ENCODE data around the gene KMT2C. TPM values are rescaled to one million over a fixed set of nuclear protein-coding genes. Genes with fewer than 3 reads are reported as not detected.
"Not testable (repeated sequence)": the region's sequence is repeated elsewhere in the genome, so short reads cannot be mapped to it uniquely, and the experiment has no call there.

The KMT2C gene
- polyA plus RNA-seq, 1 donor, result 34.0 TPM

- no peak for DNase-seq (ENCODE audit: low read depth)
These were observed 32.1 kb downstream of the KMT2C start for GRCh38 chr7:152403726-152404125.

GRCh38 chr7:152402384-152403250 is 33.2 kb downstream of the KMT2C start:
- no peak for DNase-seq (ENCODE audit: low read depth)

DNA sequence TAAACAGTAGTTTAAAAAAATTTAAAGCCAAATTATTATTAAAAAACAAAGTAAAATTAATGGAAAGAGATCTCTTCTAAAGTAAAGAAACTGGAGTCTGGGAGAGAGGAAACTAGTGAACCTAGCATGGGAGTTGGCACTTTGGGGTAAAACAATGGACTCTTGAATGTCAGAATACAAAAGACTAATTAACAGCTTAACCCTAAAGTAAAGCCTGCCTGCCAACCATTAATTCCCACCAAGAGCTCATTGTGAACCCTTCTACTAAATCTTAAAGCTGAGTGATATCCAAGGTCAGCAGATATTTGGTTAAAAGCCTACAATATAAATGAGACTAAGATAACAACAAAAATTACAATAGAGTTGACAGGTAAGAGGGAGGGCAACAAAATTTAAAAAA is 36.5 kb downstream of the KMT2C start:
- no peak for DNase-seq (ENCODE audit: low read depth)

- DNase-seq (ENCODE audit: low read depth), result no peak
These were observed 40.7 kb downstream of the KMT2C start for GRCh38 chr7:152395112-152395511.

- DNase-seq (ENCODE audit: low read depth), result not testable (repeated sequence)
These were observed 41.6 kb downstream of the KMT2C start for GRCh38 chr7:152394214-152394613.

DNA sequence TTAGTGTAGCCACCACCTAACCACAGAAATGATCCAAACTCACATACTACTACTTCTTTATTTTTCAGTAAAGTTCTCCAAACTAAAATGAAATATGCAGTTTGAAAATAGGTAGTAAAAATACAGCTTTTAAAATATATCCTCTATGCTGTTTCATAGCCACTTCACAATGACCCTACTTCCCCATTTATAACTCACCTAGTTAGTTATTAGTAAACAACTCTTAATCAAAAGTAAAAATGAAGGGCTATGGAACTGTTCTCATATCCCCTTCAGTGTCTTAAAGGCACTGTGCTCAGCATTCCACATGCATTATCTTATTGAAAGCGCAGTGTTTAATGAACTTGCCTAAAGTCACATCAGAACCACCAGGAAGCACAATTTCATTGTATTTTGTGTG is 43.5 kb downstream of the KMT2C start:
- DNase-seq (ENCODE audit: low read depth), result no peak

DNA sequence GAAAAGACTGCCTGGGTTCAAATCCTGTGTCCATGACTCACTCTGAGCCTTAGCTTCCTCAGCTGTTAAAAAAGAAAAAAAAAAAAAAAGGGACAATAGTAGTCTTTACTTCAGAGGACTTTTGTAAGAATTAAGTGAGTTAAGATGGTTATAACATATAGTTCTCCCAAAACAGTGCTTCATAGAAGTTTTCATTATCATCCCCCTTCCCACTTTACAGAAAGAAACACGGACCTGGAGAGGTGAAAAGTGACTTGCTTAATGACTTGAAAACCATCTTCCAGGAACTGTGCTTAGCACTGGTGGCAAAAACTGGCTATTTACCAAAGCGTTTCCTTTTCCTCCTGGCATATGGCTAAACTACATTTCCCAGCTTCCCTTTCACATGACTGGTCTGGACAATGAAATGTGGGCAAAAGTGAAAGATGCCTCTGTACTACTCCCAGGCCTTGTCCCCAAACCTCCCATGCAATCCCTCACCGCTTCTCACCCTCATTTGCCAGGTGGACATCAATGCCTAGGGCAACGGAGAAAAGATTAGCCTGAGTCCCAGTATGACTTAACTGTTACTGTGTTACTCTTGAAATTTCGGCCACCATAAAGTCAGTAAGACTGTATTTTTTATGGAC is 49.6 kb downstream of the KMT2C start:
- DNase-seq (ENCODE audit: low read depth), result not testable (repeated sequence)

DNA sequence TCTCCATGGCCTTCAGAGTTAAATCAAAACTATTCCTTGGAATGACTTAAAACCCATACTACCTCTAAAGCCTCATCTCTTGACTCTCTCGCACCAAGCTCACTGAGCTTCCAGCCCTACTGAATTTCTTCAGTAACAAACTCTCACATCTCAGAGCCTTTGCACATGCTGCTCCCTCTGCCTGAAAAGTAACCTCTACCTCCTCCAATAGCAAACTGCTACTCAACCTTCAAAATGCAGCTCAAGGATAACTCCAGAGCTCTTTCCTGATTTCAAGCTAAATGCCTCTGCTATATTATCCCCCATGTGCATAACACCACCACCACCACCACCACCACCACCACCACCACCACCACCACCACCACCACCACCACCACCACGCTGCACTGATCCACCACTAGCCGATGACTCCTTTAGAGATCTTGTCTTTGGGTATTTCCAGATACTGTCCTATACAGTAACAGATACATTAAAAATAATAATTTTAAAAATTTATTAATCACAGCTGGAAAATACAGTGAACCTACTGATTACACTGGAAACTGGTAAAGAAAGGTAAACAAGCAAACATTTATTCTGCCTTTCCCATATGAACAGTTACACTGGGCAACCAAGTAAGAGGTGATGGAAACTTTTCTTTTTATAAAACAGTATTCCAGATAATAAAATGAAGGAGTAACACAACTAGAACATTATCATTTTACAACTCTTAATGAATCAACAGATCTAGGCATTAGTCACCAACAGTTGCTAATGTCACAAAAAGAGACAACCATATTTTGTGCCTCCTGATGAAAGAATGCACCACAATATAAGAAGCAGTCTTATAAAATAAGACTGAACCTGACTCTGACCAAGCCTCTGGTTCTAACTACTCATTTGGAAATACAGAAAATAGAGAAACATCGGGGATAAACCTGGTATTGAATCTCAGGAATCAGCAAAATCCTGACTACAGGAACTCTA is 51.3 kb downstream of the KMT2C start:
- not testable (repeated sequence) for DNase-seq (ENCODE audit: low read depth)

- DNase-seq (ENCODE audit: low read depth), result no peak
These were observed 52.2 kb downstream of the KMT2C start for GRCh38 chr7:152383341-152384234.

DNA sequence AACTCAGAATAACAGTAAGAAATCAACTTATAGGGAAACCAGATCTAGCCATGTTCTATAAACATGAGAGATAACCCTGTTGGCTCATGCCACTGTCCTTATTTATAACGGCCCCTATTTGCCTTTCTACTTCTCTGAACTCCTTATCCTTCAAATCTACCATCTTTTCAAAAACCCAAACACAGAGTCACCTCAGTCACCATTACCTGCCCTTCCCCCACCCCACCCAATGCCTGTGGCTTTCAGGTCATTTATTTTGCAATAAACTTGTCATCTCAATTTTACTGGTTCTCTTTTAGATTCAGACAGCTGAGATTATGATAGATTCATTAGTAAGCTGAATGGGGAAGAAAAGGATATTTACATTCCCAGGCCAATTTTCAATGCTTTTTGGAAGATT is 53.6 kb downstream of the KMT2C start:
- no peak for DNase-seq (ENCODE audit: low read depth)

DNA sequence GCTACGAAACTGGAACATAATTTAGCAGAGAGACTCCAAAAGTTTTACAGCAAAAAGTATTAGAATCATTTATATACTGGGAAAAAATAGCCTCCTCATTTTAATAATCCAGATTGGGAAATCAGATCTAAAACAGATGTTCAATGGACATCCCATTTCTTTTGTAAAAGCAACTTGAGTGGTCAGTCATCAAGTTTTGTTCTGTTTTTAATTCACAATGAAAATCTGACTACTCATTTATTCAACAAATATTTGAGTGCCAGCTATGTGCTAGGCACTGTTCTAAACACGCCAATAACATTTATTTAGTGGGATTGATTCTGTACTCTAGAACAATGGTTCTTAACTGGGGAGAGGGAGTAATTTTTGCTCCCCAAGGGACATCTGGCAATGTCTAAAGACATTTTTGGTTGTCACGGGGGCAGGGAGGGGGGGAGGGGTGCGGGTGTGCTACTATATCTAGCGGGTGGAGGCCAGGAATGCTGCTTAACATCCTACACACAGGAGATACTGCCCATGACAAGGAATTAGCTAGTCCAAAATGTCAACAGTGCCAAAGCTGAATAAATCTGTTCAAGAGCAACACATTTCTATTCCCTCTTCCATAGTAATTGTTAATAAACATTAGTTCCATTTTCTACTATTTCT is 54.7 kb downstream of the KMT2C start:
- not testable (repeated sequence) for DNase-seq (ENCODE audit: low read depth)

DNA sequence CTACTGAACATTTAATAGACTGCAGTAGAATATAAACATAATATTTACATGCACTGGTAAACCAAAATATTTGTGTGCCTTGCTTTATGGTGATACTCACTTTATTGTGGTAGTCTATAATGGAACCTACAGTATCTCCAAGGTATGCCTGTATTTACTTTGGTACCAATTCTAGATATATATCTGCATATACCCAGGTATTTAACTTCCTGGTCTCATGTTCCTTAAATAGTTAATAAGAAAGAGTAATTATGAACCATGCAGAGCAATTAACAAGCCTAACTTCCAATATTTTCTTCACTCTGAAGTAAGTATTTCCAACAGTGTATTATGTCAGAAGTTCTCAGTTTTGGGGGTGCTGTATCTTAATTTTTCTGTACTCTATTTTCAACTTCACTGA is 57.3 kb downstream of the KMT2C start:
- DNase-seq (ENCODE audit: low read depth), result not testable (repeated sequence)

DNA sequence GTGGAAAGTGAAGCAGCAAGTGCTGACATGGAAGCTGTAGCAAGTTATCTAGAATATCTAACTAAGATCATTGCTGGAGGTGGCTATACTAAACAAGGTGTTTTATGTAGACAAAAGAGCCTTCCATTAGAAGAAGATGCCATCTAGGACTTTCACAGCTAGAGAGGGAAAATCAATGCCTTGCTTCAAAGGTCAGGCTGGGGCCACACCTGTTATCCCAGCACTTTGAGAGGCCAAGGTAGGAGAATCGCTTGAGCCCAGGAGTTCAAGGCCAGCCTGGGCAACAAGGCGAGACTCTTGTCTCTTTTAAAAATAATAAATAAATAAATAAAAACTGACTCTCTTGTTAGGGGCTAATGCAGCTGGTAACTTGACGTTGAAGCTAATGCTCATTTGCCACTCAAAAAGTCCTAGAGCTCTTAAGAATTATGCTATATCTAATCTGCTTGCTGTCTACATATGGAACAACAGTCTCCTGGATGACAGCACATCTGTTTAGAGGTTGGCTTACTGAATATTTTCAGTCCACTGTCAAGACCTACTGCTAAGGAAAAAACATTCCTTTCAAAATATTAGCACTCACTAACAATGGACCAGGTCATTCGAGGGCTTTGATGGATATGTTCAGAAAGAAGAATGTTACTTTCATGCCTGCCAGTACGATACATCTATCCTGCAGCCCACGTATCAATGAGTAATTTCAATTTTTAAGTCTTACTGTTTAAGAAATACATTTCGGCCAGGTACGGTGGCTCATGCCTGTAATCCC is 58.9 kb downstream of the KMT2C start:
- not testable (repeated sequence) for DNase-seq (ENCODE audit: low read depth)

DNA sequence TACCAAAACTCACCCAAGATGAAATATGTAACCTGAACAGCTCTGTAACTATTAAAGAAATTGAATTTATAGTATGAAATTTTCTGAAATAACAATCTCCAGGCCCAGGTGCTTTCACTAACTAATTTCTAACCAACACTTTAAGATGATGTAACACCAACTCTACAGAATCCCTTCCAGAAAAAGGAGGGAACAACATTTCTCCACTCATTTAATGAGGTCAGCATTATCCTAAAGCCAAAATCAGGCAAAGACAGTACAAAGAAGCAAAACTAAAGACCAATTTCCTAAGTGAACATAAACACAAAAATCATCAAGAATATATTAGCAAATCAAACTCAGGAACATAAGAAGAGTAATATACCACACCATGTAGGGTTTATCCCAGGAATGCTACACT is 65.5 kb downstream of the KMT2C start:
- DNase-seq (ENCODE audit: low read depth), result no peak

DNA sequence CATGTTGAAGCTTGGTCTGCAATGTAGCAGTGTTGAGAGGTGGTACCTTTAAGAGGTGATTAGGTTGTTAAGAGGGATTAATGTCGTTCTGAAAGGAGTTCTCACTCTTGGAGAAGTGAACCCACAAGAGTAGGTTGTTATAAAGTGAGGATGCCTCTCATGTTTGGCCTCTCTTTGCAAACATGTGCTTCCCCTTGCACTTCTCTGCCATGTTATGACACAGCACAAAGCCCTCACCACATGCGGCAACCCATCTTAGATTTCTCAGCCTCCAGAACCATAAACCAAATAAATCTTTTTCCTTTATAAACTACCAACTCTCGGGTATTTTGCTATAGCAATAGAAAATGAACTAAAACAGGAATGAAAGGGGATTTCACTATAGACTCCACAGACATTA is 66.3 kb downstream of the KMT2C start:
- DNase-seq (ENCODE audit: low read depth), result no peak

DNA sequence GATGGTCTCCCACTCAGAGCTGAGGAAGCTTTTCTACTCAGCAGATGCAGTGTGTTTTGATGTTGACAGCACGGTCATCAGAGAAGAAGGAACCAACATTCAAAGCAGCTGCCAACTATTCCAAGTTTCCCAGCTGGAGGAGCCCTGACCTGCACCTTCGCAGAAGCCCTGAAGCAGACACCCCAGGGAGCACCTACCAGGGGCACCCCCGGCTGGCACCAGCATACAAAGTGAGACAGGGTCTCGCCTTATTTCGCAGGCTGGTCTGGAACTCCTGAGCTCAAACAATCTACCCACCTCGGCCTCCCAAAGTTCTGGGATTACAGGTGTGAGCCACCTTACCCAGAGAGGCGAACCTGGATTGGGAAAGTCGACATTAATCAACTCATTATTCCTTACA is 68.6 kb downstream of the KMT2C start:
- DNase-seq (ENCODE audit: low read depth), result no peak

GRCh38 chr7:152366662-152367061 is 69.1 kb downstream of the KMT2C start:
- no peak for DNase-seq (ENCODE audit: low read depth)

DNA sequence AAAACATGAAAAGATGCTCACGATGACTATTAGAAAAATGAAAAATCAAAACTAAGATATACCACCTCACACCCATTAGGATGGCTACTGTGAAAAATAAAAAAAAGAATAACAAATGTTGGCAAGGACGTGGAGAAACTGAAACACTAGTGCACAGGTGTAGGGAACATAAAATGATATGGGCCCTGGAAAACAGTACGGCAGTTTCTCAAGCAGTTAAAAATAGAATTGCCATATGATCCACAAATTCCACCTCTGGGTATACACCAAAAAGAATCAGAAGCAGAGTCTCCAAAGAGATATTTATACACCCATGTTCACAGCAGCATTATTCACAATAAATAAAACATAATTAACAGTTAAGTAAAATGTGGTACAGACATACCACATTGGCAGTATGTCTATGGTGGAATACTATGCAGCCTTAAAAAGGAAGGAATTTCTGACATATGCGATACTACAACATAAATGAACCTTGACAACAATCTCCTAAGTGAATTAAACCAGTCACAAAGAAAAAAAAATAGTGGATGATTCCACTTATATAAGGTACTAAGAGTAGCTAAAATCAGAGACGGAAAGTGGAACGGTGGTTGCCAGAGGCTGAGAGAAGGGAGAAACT is 69.7 kb downstream of the KMT2C start:
- DNase-seq (ENCODE audit: low read depth), result no peak

DNA sequence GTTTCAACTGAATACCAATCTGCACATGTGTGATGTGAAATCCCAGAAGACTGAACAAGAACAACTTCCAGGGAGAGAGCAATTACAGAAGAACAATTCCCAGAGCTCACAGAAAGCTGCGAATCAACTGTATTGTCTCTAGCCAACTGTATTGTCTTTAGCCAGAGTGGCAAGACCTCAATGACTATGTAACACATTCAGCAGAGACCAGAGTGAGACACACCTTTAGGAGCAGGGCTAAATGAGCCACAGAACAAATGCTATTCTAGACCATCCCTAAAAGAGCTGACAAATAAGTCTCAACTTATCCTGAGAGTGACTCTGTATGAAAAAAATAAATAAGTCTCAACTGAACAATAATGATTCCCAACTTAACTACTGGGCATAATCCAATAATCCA is 72.0 kb downstream of the KMT2C start:
- DNase-seq (ENCODE audit: low read depth), result no peak

Data from forelimb muscle (tissue), 1 donor.